ENCODE data around the gene PDE8B. TPM values are rescaled to one million over a fixed set of nuclear protein-coding genes. Genes with fewer than 3 reads are reported as not detected.

The PDE8B gene
- total RNA-seq, 1 donor from 2014 or later, result not detected

DNA sequence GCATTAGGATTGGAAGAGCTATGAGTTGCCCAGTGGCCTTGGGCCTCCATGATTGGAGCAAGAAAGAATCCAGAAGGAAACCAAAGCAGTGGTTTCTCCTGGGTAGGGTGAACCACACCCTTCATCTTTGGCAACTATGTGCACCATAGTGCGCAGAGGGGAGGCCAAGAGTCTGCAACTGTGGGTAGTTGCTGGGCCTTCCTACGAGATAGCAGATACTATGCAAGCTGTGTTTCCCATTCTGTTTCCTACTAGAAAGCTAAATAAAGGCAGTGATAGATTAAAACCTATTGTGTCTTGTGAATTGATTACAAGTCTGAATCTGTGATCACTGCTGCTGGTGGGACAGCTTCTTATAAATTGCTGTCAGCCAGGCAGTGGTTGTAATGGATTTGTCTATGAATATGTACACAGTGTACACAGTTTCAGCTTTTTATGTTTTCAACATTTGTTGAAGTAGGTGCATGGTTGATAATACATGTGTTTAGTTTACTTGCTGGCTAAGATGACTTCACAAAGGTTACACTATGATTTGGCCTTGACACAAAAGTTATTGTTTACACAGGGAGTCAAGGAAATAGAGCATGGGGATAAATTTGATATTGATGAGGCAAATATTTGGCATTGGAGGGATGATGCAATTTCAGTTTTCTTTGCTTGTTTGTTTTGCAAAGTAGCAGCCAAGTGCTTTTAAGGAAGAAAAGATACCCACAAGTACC, 23.7 kb upstream of the PDE8B start:
- intact Hi-C loops (cut with micrococcal nuclease), result no loop called here

- intact Hi-C loops (cut with micrococcal nuclease), result no loop called here
Observed at GRCh38 chr5:77189421-77189820, 21.1 kb upstream of the PDE8B start.

DNA sequence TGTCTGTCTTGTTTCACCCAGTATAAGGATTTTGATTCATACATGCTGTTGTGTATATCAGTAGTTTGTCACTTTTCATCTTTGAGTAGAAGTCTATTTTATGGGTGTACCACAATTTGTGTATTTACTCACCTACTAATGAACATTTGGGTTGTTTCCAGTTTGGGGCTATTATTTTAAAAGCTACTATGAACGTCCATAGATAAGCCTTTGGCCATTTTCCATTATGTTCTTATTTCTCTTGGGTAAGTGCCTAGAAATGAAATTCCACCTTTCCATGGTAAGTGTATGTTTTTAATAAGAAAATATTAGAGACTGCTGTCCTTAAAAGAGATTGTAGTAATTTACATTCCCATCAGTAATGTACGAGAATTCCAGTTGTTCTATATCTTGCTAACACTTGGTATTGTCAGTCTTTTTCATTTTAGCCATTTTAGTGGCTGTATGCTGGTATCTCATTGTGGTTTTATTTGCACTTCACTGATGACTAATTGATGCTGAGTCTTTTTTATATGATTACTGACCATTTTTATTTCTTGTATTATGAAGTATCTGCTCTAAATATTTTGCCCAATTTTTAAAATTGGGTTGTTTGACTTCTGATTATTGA, 17.9 kb upstream of the PDE8B start:
- intact Hi-C loops (cut with micrococcal nuclease), result no loop called here

DNA sequence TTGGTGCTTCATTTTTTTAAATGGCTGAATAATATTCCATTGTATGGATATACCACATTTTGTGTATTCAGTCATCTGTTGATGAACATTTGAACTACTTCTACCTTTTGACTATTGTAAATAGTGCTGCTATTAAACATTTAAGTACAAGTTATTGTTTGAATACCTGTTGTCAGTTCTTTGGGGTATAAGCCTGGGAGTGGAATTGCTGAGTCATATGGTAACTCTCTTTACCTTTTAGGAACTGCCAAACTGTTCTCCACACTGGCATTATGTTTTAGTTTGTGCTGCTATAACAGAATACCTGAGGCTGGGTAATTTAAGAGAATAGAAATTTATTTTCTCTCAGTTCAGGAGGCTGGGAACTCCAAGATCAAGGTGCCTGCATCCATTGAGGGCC, 15.7 kb upstream of the PDE8B start:
- intact Hi-C loops (cut with micrococcal nuclease), result no loop called here

- intact Hi-C loops (cut with micrococcal nuclease), result no loop called here
Observed at GRCh38 chr5:77197840-77198554, 12.5 kb upstream of the PDE8B start.

DNA sequence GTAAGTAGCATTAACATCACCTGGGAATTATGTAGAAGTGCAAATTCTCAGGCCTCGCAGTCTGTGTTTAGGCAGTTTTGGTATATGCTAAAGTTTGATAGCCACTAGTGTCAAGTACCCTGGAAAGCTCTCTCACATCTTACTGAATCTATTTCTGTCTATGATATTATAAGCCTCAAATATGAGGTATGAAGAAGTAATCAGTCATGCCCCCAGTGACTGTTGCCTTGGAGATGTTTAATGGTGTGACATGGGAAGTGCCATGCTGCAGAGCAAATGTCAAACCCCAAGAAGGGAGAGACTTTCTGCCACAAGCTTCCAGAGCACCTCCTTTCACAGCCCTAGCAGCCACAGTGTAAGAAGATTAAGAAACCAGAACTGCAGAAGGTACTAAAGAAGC, 9.8 kb upstream of the PDE8B start:
- intact Hi-C loops (cut with micrococcal nuclease), result no loop called here

DNA sequence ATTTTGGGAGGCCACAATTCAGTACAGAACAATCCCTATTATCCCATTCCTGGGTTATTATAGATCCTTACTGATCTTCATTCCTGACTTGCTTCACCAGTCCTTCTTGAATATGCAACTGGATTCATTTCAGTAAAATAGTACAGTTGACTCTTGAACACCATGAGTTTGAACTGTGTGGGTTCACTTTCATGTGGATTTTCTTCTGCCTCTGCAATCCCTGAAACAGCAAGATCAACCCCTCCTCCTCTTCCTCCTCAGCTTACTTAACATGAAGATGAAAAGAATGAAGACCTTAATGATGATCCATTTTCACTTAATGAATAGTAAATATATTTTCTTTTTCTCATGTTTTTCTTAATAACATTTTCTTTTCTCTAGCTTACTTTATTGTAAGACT, 8.3 kb upstream of the PDE8B start:
- intact Hi-C loops (cut with micrococcal nuclease), result no loop called here

DNA sequence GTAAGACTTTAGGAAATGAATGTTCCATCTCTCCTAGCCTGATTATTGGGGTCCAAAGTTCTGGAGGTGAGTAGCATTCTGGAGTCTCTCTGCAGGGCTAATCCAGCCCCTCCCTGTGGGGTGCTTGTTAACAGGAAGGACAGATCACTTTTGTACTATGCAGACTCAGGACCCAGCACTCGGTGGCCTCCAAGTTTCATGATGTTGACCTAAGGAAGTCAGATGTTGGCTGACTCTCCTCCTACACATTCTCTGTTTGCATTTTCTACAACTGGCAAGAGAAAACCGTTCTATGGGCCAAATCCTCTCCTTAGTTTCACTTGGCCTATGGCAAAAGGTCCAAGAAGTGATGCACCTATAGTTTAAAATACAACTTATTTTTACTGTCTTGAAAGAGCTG, 5.5 kb upstream of the PDE8B start:
- intact Hi-C loops (cut with micrococcal nuclease), result no loop called here

GRCh38 chr5:77208507-77209163, 1.8 kb upstream of the PDE8B start:
- intact Hi-C loops (cut with micrococcal nuclease), result no loop called here

- intact Hi-C loops (cut with micrococcal nuclease), result no loop called here
Observed at GRCh38 chr5:77209495-77210090, 887 bp upstream of the PDE8B start.

GRCh38 chr5:77210964-77211690, 647 bp downstream of the PDE8B start:
- intact Hi-C loops (cut with micrococcal nuclease), result no loop called here

- intact Hi-C loops (cut with micrococcal nuclease), result no loop called here
Observed at GRCh38 chr5:77211691-77212047, 1.2 kb downstream of the PDE8B start.

DNA sequence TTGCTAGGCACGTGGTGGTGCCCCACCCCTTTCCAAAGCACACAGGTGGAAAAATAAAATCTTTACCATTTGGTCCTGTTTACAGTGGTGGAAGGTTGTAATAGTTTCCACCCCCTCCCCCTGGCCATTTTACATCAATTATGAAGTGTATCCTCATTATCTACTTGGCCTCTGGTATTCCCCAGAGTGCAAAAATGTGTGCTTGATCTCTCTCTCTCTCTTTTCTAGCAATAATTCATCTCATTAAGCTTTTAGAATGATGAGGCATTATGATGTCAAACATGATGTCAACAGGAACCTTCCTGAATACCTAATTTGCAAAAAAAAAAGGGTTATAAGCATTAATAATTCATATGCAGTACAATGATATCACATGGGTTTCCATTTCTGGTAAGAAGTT, 3.1 kb downstream of the PDE8B start:
- intact Hi-C loops (cut with micrococcal nuclease), result no loop called here

GRCh38 chr5:77214151-77214550, 3.7 kb downstream of the PDE8B start:
- intact Hi-C loops (cut with micrococcal nuclease), result no loop called here

DNA sequence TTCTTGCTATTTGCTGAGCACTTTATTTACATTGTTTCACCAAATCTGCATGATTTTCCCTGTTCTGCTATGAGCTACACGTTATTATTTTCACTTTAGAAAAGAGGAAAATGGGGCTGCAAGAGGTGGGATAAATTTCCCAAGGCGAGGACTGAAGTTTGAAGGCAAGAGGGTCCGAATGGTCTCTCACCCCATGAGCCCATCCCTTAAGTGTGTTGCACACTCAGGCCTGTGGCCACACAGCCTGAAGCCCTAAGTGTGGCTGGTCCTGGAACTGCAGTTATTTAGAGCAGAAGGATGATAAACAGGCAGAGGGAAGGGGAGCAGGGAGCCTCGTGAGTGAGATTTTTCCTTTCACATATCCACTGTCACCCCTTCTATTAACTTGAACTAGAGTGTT, 7.8 kb downstream of the PDE8B start:
- intact Hi-C loops (cut with micrococcal nuclease), result no loop called here

DNA sequence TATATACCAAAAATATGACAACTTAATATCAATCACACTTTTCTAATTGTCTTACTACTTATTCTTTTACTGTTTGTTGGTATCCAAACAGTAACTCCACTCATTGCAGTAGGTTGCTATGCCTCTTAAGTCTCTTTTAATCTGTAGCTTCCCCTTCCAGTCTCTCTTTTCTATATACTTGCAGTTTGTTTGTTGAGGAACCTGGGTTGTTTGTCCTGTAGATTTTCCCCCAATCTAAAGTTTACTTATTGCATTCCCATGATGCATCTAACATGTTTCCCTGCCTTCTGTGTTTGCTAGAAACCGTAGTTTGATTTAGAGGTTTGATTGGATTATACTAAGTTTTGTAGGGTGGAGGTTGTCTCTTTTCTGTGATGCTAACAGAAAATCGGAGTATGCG, 10.6 kb downstream of the PDE8B start:
- intact Hi-C loops (cut with micrococcal nuclease), result no loop called here

DNA sequence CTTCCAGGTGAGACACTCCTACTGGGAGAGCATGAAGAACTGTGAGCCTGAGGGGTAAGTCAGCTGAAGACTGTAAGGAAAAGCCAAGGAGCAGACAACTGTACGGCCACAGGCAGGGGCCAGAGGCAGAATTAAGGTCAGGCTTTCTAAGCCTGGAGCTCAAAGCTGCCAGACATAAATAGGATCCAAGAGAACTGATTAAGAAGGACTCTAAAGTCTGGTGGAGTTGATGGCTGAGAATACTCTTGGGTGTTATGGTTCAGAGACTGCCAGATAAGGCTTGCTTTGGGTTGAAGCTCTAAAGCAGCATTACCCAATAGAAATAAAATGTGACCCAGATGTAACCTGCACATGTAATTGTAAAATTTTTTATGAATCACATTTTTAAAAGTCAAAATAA, 12.2 kb downstream of the PDE8B start:
- intact Hi-C loops (cut with micrococcal nuclease), result no loop called here

GRCh38 chr5:77223653-77224052, 13.2 kb downstream of the PDE8B start:
- intact Hi-C loops (cut with micrococcal nuclease), result no loop called here

GRCh38 chr5:77224672-77225355, 14.3 kb downstream of the PDE8B start:
- intact Hi-C loops (cut with micrococcal nuclease), result no loop called here

- intact Hi-C loops (cut with micrococcal nuclease), result no loop called here
Observed at GRCh38 chr5:77225531-77225930, 15.1 kb downstream of the PDE8B start.

DNA sequence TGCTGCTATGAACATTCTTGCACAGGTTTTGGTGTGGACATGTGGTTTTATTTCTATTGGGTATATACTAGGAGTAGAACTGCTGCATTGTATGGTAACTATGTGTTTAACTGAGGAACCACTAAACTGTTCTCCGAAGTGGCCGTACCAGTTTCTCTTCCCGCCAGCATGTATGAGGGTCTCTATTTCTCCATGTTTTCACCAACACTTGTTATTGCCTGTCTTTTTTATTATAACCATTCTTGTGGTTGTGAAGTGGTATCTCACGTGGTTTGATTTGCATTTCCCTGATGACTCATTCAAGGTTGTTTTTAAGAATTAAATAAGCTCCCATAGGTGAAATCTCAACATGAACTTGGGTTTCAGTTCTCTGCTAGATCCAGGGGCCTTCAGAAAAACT, 19.4 kb downstream of the PDE8B start:
- intact Hi-C loops (cut with micrococcal nuclease), result no loop called here

All from T-helper 1 cell treated with Interleukin-12 subunit alpha and Interleukin-12 subunit beta and Interleukin-4 antibody, amounts not matched to agents 30 ng/mL and 1 ng/mL, for 36 hours (primary cell).